Transverse colon (tissue), 4 donors: Measurements from ENCODE around the gene GRHL1. TPM values are rescaled to one million over a fixed set of nuclear protein-coding genes. Genes with fewer than 3 reads are reported as not detected.
"Not testable (repeated sequence)": the region's sequence is repeated elsewhere in the genome, so short reads cannot be mapped to it uniquely, and the experiment has no call there.

Source experiments
- DNase-seq: peaks from one replicate; pipeline ENCODE4 v3.0.0-alpha.2; 2019
- H3K27ac ChIP-seq, 4 donors: fragments of 200-600 bp; sonication (generic); 2 replicates each; pipeline ENCODE4 v1.5.1; 2016 to 2018; ENCODE audit warnings: inconsistent platforms in 4 of 4
- H3K27me3 ChIP-seq: fragments of 200-600 bp; sonication (generic); 2 replicates; pipeline ENCODE4 v1.5.1; 2017; ENCODE audit warnings: inconsistent platforms
- H3K36me3 ChIP-seq, 4 donors: fragments of 200-600 bp; sonication (generic); 2 replicates each; pipeline ENCODE4 v1.5.1; 2017 to 2019; ENCODE audit warnings: inconsistent platforms in 4 of 4
- H3K4me1 ChIP-seq, 4 donors: fragments of 200-600 bp; sonication (generic); 2 replicates each; pipeline ENCODE4 v1.5.1; 2017 to 2020; ENCODE audit warnings: inconsistent platforms in 4 of 4
- H3K4me3 ChIP-seq, 4 donors: fragments of 200-600 bp; sonication (generic); 1 replicate in 1 of 4; 2 replicates in 3 of 4; pipeline versions ENCODE4 v1.5.1 to v1.6.1; 2017 to 2019; ENCODE audit warnings: inconsistent platforms in 4 of 4
- H3K9me3 ChIP-seq, 2 donors: fragments of 200-600 bp; sonication (generic); 2 replicates each; pipeline ENCODE4 v1.5.1; 2017 to 2019; ENCODE audit warnings: inconsistent platforms in 2 of 2
- EP300 ChIP-seq: sonication (generic); formaldehyde crosslinking; IDR thresholded peaks from one replicate; pipeline ENCODE4 v1.6.1; 2017; ENCODE audit warnings: antibody characterized with exemption, low read depth
- POLR2A ChIP-seq: fragments of 450-650 bp; IDR thresholded peaks from one replicate; pipeline ENCODE4 v1.6.1; 2016; ENCODE audit warnings: antibody characterized with exemption, mild to moderate bottlenecking, moderate library complexity
- POLR2AphosphoS5 ChIP-seq, 3 donors: sonication (generic); formaldehyde crosslinking; IDR thresholded peaks; one replicate each; pipeline ENCODE4 v1.6.1; 2016; ENCODE audit warnings: antibody characterized with exemption in 3 of 3
- WGBS, 2 donors: methylation state at CpG; one replicate each; pipeline ENCODE4 v1.1.5; 2018; ENCODE audit warnings: low coverage in 1 of 2; 5-methylcytosine and 5-hydroxymethylcytosine counted together
- in situ Hi-C, 4 donors: fragments of 200-750 bp; cut with MboI; loops; one replicate each; pipeline versions ENCODE4 v1.15.0 to v1.15.1; 2017; ENCODE audit warnings: low sequenced_read_pairs in 3 of 4, low pct_ligation_motif_present in 1 of 4, low pct_unique_long_range_greater_than_20kb in 1 of 4
- intact Hi-C: fragments of 100-400 bp; cut with DNase I; formaldehyde crosslinking; loops from one replicate; pipeline ENCODE4 v1.15.1; 2023; ENCODE audit warnings: low total_unique reads
- total RNA-seq, 4 donors: library from RNA; depleted of rRNA; stranded (reverse); fragments of >200 nt; gene quantifications; one replicate each; pipeline ENCODE4 v1.1.0, GENCODE V29; 2016
- TF ChIP-seq, protein P1 (sequence below), 5 experiments: fragments of 200-600 bp in 3 of 5; fragments of 450-650 bp in 2 of 5; sonication (generic) in 3 of 5; IDR thresholded peaks; 1 replicate in 2 of 5; 2 replicates in 3 of 5; pipeline ENCODE4 v1.5.1; 2016 to 2017; ENCODE audit warnings: antibody characterized with exemption in 5 of 5, inconsistent platforms in 3 of 5, mild to moderate bottlenecking in 2 of 5, moderate library complexity in 1 of 5

GRHL1 gene
- total RNA-seq, 4 donors from 2014 or later = 0.55 to 24.7 (median 1.3) TPM; not detected in 1

DNA sequence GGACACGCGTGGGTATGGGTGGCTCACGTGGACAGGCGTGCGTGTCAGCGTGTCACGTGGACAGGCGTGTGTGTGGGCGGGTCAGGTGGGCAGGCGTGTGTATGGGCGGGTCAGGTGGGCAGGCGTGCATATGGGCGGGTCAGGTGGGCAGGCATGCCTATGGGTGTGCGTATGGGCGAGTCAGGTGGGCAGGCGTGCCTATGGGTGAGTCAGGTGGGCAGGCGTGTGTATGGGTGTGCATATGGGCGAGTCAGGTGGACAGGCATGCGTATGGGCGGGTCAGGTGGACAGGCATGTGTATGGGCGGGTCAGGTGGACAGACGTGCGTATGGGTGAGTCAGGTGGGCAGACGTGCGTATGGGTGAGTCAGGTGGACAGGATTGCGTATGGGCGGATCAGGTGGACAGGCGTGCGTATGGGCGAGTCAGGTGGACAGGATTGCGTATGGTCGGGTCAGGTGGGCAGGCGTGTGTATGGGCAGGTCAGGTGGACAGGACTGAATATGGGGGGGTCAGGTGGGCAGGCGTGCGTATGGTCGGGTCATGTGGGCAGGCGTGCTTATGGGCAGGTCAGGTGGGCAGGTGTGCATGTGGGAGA, 61.0 kb downstream of the GRHL1 start:
- H3K27ac ChIP-seq, intact Hi-C loops, DNase-seq, H3K4me3 ChIP-seq, H3K36me3 ChIP-seq, H3K27me3 ChIP-seq, in situ Hi-C loops, H3K9me3 ChIP-seq: not testable (repeated sequence)
- 87 to 88% methylated on average over 18 to 37 of the region's 37 CpGs for WGBS, 2 donors
- peaks cover 13 to 22% (median 16%) of the 10 kb centered on the region in 4 donors for H3K4me1 ChIP-seq

DNA sequence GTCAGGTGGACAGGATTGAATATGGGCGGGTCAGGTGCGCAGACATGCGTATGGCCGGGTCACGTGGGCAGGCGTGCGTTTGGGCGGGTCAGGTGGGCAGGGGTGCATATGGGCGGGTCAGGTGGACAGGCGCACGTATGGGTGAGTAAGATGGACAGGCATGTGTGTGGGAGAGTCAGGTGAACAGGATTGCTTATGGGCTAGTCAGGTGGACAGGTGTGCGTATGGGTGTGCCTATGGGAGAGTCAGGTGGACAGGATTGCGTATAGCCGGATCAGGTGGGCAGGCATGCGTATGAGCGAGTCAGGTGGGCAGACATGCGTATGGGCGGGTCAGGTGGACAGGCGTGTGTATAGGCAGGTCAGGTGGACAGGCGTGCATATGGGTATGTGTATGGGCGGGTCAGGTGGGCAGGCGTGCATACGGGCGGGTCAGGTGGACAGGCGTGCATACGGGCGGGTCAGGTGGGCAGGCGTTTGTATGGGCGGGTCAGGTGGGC, 61.5 kb downstream of the GRHL1 start:
- TF ChIP-seq POLR2A = no peak
- no peak for TF ChIP-seq EP300
- no peak for TF ChIP-seq POLR2AphosphoS5 (IDR thresholded peaks at IDR 0.05)
- TF ChIP-seq, protein P1, sequence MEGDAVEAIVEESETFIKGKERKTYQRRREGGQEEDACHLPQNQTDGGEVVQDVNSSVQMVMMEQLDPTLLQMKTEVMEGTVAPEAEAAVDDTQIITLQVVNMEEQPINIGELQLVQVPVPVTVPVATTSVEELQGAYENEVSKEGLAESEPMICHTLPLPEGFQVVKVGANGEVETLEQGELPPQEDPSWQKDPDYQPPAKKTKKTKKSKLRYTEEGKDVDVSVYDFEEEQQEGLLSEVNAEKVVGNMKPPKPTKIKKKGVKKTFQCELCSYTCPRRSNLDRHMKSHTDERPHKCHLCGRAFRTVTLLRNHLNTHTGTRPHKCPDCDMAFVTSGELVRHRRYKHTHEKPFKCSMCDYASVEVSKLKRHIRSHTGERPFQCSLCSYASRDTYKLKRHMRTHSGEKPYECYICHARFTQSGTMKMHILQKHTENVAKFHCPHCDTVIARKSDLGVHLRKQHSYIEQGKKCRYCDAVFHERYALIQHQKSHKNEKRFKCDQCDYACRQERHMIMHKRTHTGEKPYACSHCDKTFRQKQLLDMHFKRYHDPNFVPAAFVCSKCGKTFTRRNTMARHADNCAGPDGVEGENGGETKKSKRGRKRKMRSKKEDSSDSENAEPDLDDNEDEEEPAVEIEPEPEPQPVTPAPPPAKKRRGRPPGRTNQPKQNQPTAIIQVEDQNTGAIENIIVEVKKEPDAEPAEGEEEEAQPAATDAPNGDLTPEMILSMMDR (IDR thresholded peaks at IDR 0.05) = no peak
- 84 to 87% methylated on average over 24 to 29 of the region's 29 CpGs for WGBS, 2 donors
- intact Hi-C loops = no loop called here
- no peak overlapping the region for H3K4me3 ChIP-seq
- H3K4me1 ChIP-seq = peaks cover 9 to 17% (median 13%) of the 10 kb centered on the region in 4 donors
- DNase-seq = no peak
- H3K9me3 ChIP-seq = no peaks in the 10 kb centered on the region
- H3K36me3 ChIP-seq = no peaks in the 10 kb centered on the region
- H3K27me3 ChIP-seq = no peaks in the 10 kb centered on the region
- no peak overlapping the region for H3K27ac ChIP-seq
- in situ Hi-C loops = no loop called here

DNA sequence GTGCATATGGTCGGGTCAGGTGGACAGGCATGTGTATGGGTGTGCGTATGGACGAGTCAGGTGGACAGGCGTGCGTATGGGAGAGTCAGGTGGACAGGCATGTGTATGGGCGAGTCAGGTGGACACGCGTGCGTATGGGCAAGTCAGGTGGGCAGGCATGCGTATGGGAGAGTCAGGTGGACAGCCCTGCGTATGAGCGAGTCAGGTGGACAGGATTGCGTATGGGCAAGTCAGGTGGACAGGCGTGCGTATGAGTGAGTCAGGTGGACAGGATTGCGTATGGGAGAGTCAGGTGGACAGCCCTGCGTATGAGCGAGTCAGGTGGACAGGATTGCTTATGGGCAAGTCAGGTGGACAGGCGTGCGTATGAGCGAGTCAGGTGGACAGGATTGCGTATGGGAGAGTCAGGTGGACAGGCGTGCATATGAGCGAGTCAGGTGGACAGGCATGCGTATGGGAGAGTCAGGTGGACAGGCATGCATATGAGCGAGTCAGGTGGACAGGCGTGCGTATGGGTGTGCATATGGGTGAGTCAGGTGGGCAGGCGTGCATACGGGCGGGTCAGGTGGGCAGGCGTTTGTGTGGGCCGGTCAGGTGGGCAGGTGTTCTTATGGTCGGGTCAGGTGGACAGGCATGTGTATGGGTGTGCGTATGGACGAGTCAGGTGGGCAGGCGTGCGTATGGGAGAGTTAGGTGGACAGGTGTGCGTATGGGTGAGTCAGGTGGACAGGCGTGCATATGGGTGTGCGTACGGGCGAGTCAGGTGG, 62.3 kb downstream of the GRHL1 start:
- H3K9me3 ChIP-seq, in situ Hi-C loops, intact Hi-C loops, H3K27me3 ChIP-seq, H3K4me3 ChIP-seq, H3K27ac ChIP-seq, DNase-seq, H3K36me3 ChIP-seq: not testable (repeated sequence)
- H3K4me1 ChIP-seq = peaks cover 9 to 14% (median 13%) of the 10 kb centered on the region in 4 donors
- 89 to 94% methylated on average over 29 to 43 of the region's 43 CpGs for WGBS, 2 donors

DNA sequence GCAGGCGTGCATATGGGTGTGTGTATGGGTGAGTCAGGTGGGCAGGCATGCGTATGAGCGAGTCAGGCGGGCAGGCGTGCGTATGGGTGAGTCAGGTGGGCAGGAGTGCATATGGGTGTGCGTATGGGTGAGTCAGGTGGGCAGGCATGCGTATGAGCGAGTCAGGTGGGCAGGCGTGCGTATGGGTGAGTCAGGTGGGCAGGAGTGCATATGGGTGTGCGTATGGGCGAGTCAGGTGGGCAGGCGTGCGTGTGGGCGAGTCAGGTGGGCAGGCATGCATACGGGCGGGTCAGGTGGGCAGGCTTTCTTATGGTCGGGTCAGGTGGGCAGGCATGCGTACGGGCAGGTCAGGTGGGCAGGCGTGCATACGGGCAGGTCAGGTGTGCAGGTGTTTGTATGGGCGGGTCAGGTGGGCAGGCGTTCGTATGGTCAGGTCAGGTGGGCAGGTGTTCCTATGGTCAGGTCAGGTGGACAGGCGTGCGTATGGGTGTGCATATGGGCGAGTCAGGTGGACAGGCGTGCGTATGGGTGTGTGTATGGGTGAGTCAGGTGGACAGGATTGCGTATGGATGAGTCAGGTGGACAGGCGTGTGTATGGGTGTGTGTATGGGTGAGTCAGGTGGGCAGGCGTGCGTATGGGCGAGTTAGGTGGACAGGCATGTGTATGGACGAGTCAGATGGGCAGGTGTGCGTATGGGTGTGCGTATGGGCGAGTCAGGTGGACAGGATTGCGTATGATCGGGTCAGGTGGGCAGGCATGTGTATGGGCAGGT, 63.1 kb downstream of the GRHL1 start:
- TF ChIP-seq, protein P1 (IDR thresholded peaks at IDR 0.05) = no peak
- TF ChIP-seq POLR2AphosphoS5 (IDR thresholded peaks at IDR 0.05) = no peak
- TF ChIP-seq EP300 = no peak
- no peak for TF ChIP-seq POLR2A
- Histone ChIP-seq H3K36me3 (no peaks in the 10 kb centered on the region), H3K4me1 (peaks cover 8 to 9% (median 8%) of the 10 kb centered on the region in 4 donors), H3K27ac (no peak overlapping the region), H3K9me3 (no peaks in the 10 kb centered on the region), H3K27me3 (no peaks in the 10 kb centered on the region), H3K4me3 (no peak overlapping the region)
- WGBS, 2 donors = 85 to 90% methylated on average over 25 to 42 of the region's 42 CpGs
- intact Hi-C loops = no loop called here
- in situ Hi-C loops = no loop called here
- DNase-seq = no peak

DNA sequence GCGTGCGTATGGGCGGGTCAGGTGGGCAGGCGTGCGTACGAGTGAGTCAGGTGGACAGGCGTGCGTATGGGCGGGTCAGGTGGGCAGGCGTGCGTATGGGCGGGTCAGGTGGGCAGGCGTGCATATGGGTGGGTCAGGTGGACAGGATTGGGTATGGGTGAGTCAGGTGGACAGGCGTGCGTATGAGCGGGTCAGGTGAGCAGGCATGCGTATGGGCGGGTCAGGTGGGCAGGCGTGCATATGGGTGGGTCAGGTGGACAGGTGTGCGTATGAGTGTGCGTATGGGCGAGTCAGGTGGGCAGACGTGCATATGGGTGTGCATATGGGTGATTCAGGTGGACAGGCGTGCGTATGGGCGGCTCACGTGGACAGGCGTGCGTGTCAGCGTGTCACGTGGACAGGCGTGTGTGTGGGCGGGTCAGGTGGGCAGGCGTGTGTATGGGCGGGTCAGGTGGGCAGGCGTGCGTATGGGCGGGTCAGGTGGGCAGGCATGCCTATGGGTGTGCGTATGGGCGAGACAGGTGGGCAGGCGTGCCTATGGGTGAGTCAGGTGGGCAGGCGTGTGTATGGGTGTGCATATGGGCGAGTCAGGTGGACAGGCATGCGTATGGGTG, 64.0 kb downstream of the GRHL1 start:
- H3K27me3 ChIP-seq, H3K4me1 ChIP-seq, H3K9me3 ChIP-seq, H3K36me3 ChIP-seq, DNase-seq, H3K4me3 ChIP-seq, intact Hi-C loops, in situ Hi-C loops, H3K27ac ChIP-seq: not testable (repeated sequence)
- WGBS, 2 donors = 91 to 93% methylated on average over 19 to 44 of the region's 44 CpGs
